Upper lobe of left lung (tissue), 6 donors: ENCODE measurements around the gene PAK4. TPM values are rescaled to one million over a fixed set of nuclear protein-coding genes. Genes with fewer than 3 reads are reported as not detected.

ENCODE experiments used
- ATAC-seq, 2 donors: fragments of 200-7000 bp; cut with Tn5 transposase; one replicate each; pipeline ENCODE4 v1.9.1; 2022; ENCODE audit warnings: mild to moderate bottlenecking in 2 of 2, moderate library complexity in 2 of 2; ENCODE audit not compliant: low FRiP score in 2 of 2
- DNase-seq, 2 donors: peaks; one replicate each; pipeline ENCODE4 v3.0.0-alpha.2; 2019 to 2020
- H3K27ac ChIP-seq, 4 donors: fragments of 200-600 bp; sonication (generic); one replicate each; pipeline ENCODE4 v1.5.1; 2016 to 2019
- H3K27me3 ChIP-seq, 4 donors: fragments of 200-600 bp; sonication (generic); one replicate each; pipeline ENCODE4 v1.5.1; 2017 to 2019
- H3K36me3 ChIP-seq, 4 donors: fragments of 200-600 bp; sonication (generic); one replicate each; pipeline ENCODE4 v1.5.1; 2016 to 2019
- H3K4me1 ChIP-seq, 4 donors: fragments of 200-600 bp; sonication (generic); one replicate each; pipeline ENCODE4 v1.5.1; 2018 to 2019
- H3K4me3 ChIP-seq, 4 donors: fragments of 200-600 bp; sonication (generic); one replicate each; pipeline ENCODE4 v1.5.1; 2017 to 2019; ENCODE audit warnings: mild to moderate bottlenecking in 2 of 4, moderate library complexity in 1 of 4
- H3K9me3 ChIP-seq, 4 donors: fragments of 200-600 bp; sonication (generic); one replicate each; pipeline ENCODE4 v1.5.1; 2018 to 2019
- EP300 ChIP-seq, 4 donors: sonication (generic); formaldehyde crosslinking; IDR thresholded peaks; one replicate each; pipeline ENCODE4 v1.5.1; 2017; ENCODE audit warnings: antibody characterized with exemption in 4 of 4, control low read depth in 2 of 4
- POLR2A ChIP-seq, 4 donors: fragments of 450-650 bp; IDR thresholded peaks; one replicate each; pipeline ENCODE4 v1.5.1; 2016 to 2017; ENCODE audit warnings: antibody characterized with exemption in 4 of 4, mild to moderate bottlenecking in 2 of 4
- POLR2AphosphoS5 ChIP-seq, 2 donors: sonication (generic); formaldehyde crosslinking; IDR thresholded peaks; one replicate each; pipeline ENCODE4 v1.5.1; 2017; ENCODE audit warnings: antibody characterized with exemption in 2 of 2
- WGBS, 2 donors: methylation state at CpG; one replicate each; pipeline ENCODE4 v1.1.5; 2017 to 2018; 5-methylcytosine and 5-hydroxymethylcytosine counted together
- total RNA-seq, 6 donors: library from RNA; depleted of rRNA in 4 of 6; stranded (reverse); fragments of >200 nt in 4 of 6; gene quantifications; one replicate each; pipeline versions ENCODE4 v1.1.0 to v1.2.1, GENCODE V29; 2016 to 2021
- TF ChIP-seq, protein P1 (sequence below), 6 experiments: fragments of 450-650 bp in 4 of 6; fragments of 200-600 bp in 2 of 6; sonication (generic) in 2 of 6; IDR thresholded peaks; one replicate each; pipeline ENCODE4 v1.5.1; 2016 to 2019; ENCODE audit warnings: antibody characterized with exemption in 6 of 6
- donor health status: DM: no; HTN: no; CAD: no; lungs with moderate emphysema.
- donor health status: DM: no; HTN: yes; CAD: no; lungs with severe emphysema.

PAK4 gene
- total RNA-seq, 6 donors from 2014 or later, result 23.4 to 88.2 (median 54.4) TPM

DNA sequence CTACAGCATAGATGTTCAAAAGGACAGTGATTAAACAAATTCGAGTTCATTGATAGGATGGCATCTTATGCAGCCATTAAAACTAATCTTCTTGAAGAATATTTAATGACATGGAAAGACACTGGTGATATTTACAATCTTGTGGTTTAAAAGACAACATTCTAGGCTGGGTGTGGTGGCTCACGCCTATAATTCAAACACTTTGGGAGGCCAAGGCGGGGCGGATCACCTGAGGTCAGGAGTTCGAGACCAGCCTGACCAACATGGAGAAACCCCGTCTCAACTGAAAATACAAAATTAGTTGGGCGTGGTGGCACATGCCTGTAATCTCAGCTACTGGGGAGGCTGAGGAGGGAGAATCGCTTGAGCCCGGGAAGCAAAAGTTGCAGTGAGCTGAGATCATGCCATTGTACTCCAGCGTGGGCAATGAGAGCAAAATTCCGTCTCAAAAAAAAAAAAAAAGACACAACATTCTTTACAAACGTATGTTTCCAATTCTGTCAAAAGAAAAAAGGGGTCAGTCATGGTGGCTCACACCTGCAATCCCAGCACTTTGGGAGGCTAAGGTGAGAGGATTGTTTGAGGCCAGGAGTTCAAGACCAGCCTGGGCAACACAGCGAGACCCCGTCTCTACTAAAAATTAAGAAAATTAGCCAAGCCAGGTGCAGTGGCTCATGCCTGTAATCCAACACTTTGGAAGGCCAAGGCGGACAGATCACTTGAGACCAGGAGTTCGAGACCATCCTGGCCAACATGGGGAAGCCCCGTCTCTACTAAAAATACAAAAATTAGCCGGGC, 2.5 kb upstream of the PAK4 start:
- H3K36me3 ChIP-seq, result no peaks in the 10 kb centered on the region
- H3K27ac ChIP-seq, result peak overlapping the region in 1 of 4 donors; percentile 6
- no peak for ATAC-seq
- no peaks in the 10 kb centered on the region for H3K9me3 ChIP-seq
- WGBS, 2 donors, result 75 to 81% methylated on average over 18 of the region's 18 CpGs
- no peaks in the 10 kb centered on the region for H3K27me3 ChIP-seq
- no peak for DNase-seq
- H3K4me3 ChIP-seq, result no peak overlapping the region
- TF ChIP-seq, protein P1, sequence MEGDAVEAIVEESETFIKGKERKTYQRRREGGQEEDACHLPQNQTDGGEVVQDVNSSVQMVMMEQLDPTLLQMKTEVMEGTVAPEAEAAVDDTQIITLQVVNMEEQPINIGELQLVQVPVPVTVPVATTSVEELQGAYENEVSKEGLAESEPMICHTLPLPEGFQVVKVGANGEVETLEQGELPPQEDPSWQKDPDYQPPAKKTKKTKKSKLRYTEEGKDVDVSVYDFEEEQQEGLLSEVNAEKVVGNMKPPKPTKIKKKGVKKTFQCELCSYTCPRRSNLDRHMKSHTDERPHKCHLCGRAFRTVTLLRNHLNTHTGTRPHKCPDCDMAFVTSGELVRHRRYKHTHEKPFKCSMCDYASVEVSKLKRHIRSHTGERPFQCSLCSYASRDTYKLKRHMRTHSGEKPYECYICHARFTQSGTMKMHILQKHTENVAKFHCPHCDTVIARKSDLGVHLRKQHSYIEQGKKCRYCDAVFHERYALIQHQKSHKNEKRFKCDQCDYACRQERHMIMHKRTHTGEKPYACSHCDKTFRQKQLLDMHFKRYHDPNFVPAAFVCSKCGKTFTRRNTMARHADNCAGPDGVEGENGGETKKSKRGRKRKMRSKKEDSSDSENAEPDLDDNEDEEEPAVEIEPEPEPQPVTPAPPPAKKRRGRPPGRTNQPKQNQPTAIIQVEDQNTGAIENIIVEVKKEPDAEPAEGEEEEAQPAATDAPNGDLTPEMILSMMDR (IDR thresholded peaks at IDR 0.05), result no peak
- TF ChIP-seq EP300 (IDR thresholded peaks at IDR 0.05) (no peak), POLR2AphosphoS5 (IDR thresholded peaks at IDR 0.05) (no peak), POLR2A (IDR thresholded peaks at IDR 0.05) (no peak)
- H3K4me1 ChIP-seq, result peaks cover 23 to 47% (median 28%) of the 10 kb centered on the region in 4 donors

GRCh38 chr19:39124136-39124764, 1.3 kb upstream of the PAK4 start:
- H3K27ac ChIP-seq, result peak overlapping the region in 1 of 4 donors; percentile 19
- no peaks in the 10 kb centered on the region for H3K36me3 ChIP-seq
- WGBS, 2 donors, result 76 to 85% methylated on average over 7 of the region's 7 CpGs
- ATAC-seq (no peak), DNase-seq (no peak)
- H3K4me3 ChIP-seq, result no peak overlapping the region
- H3K9me3 ChIP-seq, result no peaks in the 10 kb centered on the region
- TF ChIP-seq, protein P1 (IDR thresholded peaks at IDR 0.05), result no peak
- TF ChIP-seq EP300 (IDR thresholded peaks at IDR 0.05) (no peak), POLR2A (IDR thresholded peaks at IDR 0.05) (no peak), POLR2AphosphoS5 (IDR thresholded peaks at IDR 0.05) (no peak)
- H3K27me3 ChIP-seq, result no peaks in the 10 kb centered on the region
- H3K4me1 ChIP-seq, result peaks cover 34 to 58% (median 40%) of the 10 kb centered on the region in 4 donors

- no peak for ATAC-seq
- 34 to 35% methylated on average over 7 of the region's 7 CpGs for WGBS, 2 donors
Measured at GRCh38 chr19:39125199-39125553, 410 bp upstream of the PAK4 start.

GRCh38 chr19:39126312-39127187, 964 bp downstream of the PAK4 start:
- Histone ChIP-seq H3K4me1 (peaks cover 57 to 81% (median 63%) of the 10 kb centered on the region in 4 donors), H3K36me3 (no peaks in the 10 kb centered on the region), H3K9me3 (no peaks in the 10 kb centered on the region), H3K27ac (peak overlapping the region; percentile 74 to 94 (median 87)), H3K27me3 (no peaks in the 10 kb centered on the region), H3K4me3 (peak overlapping the region; percentile 67 to 100 (median 94))
- peak; percentile 34 to 70 for ATAC-seq
- WGBS, 2 donors, result 29 to 32% methylated on average over 21 to 27 of the region's 27 CpGs
- DNase-seq, result peak in 1 of 2 donors; percentile 77
- TF ChIP-seq EP300 (IDR thresholded peaks at IDR 0.05) (no peak), POLR2AphosphoS5 (IDR thresholded peaks at IDR 0.05) (peak in 1 of 2 donors; percentile 32)

More at GRCh38 chr19:39125199-39125553, 410 bp upstream of the PAK4 start:
- DNase-seq, result no peak
- H3K9me3 ChIP-seq, result no peaks in the 10 kb centered on the region
- no peaks in the 10 kb centered on the region for H3K27me3 ChIP-seq
- TF ChIP-seq POLR2AphosphoS5 (IDR thresholded peaks at IDR 0.05) (no peak), POLR2A (IDR thresholded peaks at IDR 0.05) (no peak), EP300 (IDR thresholded peaks at IDR 0.05) (no peak)
- TF ChIP-seq, protein P1 (IDR thresholded peaks at IDR 0.05), result no peak
- no peaks in the 10 kb centered on the region for H3K36me3 ChIP-seq
- peak overlapping the region in 3 of 4 donors; percentile 67 to 100 (median 97) for H3K4me3 ChIP-seq
- peaks cover 43 to 68% (median 49%) of the 10 kb centered on the region in 4 donors for H3K4me1 ChIP-seq
- peak overlapping the region; percentile 49 to 94 (median 80) for H3K27ac ChIP-seq
